VCaP (cell line): Measurements from ENCODE around the gene TMEM200C.

ENCODE experiments used
- H3K27ac ChIP-seq: fragments of 450-650 bp; 2 replicates; pipeline ENCODE4 v1.5.1; 2017
- CTCF ChIP-seq: fragments of 450-650 bp; conservative IDR thresholded peaks from 2 replicates; pipeline ENCODE4 v1.5.1; 2017; ENCODE audit warnings: mild to moderate bottlenecking, moderate library complexity

The TMEM200C gene

DNA sequence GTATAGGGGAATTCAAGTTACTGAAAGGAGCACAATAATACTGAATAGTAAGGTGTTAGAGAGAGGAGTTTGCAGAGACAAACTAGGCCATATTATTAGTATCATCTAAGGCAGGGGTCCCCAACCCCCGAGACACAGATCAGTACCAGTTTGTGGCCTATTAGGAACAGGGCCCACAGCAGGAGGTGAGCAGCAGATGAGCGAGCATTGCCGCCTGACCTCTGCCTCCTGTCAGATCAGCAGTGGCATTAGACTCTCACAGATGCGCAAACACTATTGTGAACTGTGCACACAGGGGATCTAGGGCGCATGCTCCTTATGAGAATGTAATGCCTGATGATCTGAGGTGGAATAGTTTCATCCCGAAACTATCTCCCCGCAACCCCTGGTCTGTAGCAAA is 41.8 kb upstream of the TMEM200C start:
- no peak overlapping the region for H3K27ac ChIP-seq
- TF ChIP-seq CTCF: no peak

DNA sequence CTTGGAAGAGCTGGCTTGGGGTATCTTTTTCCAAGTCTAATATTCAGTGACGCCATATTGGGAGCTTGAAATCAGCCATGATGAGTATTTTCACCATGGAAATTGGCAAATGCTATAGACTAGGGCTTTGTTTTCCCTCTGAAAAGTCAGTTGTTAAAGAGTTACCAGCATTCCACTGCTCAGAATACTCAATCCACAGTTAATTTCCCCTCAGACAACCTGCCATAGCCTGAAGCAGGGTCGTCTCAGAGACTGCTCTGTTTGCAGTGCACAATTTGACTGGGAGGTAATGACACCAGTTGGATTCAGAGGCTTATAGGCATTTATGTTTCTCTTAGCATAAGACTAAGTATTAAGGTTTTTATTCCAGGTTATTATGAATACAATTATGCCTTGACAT is 35.5 kb upstream of the TMEM200C start:
- TF ChIP-seq CTCF: no peak
- H3K27ac ChIP-seq: no peak overlapping the region

GRCh38 chr18:5918205-5918858 is 23.0 kb upstream of the TMEM200C start:
- TF ChIP-seq CTCF: no peak
- H3K27ac ChIP-seq: no peak overlapping the region

DNA sequence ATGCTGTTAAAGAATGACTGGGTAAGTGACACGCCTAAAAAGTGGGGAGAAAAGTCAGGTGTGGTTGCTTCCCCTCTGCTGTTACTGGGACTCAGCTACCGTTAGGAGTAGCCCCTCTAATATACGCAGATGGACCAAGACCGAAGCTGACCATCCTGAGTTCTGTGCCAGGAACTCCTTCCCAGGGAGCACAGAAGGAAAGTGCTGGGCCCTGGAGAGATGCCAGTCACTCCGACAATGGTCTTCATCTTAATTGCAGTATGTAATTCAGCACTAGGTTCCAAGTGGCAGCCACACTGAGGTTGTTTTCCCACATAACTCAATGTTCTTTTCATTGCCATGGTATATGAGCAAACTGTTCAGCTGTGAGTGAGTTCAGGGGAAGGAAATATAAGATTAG is 19.6 kb upstream of the TMEM200C start:
- no peak overlapping the region for H3K27ac ChIP-seq
- TF ChIP-seq CTCF: no peak

- TF ChIP-seq CTCF: no peak
These were observed 18.7 kb upstream of the TMEM200C start for GRCh38 chr18:5914016-5914415.

GRCh38 chr18:5912566-5912965 is 17.2 kb upstream of the TMEM200C start:
- no peak overlapping the region for H3K27ac ChIP-seq
- TF ChIP-seq CTCF: no peak

More at GRCh38 chr18:5914016-5914415, 18.7 kb upstream of the TMEM200C start:
- no peak overlapping the region for H3K27ac ChIP-seq

DNA sequence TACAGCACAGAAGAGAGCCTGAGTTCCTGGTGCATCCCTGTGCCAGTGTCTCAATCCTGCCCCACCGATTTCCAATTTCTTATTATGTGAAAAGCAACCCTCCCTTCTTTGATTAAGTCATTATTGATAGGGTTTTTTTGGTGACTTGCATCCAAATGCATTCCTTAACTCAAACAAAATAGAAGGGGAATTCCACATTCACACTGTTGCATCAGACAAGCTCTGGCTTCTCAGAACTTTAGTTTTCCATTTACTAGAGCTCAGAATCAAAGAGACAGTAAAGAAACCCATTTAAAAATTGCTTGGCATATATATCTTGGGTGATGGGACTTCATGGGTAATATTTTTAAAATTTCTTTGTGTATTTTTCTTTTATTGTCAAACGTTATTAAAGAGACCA is 13.8 kb upstream of the TMEM200C start:
- TF ChIP-seq CTCF: no peak
- no peak overlapping the region for H3K27ac ChIP-seq
